Raji (cell line): ENCODE measurements around the gene TRMT10C.

ENCODE experiments used
- POLR2A ChIP-seq: IDR thresholded peaks from 2 replicates; pipeline ENCODE4 v1.6.1; 2011; ENCODE audit warnings: low read depth, low read length, control low read depth; ENCODE audit not compliant: insufficient read depth

Gene TRMT10C

DNA sequence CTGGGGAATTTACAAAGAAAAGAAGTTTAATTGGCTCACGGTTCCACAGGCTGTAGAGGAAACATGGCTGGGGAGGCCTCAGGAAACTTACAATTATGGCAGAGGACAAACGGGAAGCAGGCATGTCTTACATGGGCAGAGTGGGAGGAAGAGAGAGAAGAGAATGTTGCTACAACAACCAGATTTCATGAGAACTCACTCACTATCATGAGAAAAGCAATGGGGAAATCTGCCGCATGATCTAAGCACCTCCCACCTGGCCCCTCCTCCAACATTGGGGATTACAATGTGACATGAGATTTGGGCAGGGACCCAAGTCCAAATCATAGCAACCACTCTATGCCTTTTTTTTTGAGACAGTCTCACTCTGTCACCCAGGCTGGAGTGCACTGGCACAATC lies 41.1 kb downstream of the TRMT10C start:
- TF ChIP-seq POLR2A: no peak

GRCh38 chr3:101603184-101603583 lies 41.5 kb downstream of the TRMT10C start:
- no peak for TF ChIP-seq POLR2A

- no peak for TF ChIP-seq POLR2A
Measured at GRCh38 chr3:101611023-101611422, 49.4 kb downstream of the TRMT10C start.

- TF ChIP-seq POLR2A: no peak
Measured at GRCh38 chr3:101615525-101615924, 53.9 kb downstream of the TRMT10C start.
